ENCODE measurements around the gene CD96.
A peak's percentile ranks its signal among the peaks of the same experiment; 100 is the strongest.

Gene CD96

DNA sequence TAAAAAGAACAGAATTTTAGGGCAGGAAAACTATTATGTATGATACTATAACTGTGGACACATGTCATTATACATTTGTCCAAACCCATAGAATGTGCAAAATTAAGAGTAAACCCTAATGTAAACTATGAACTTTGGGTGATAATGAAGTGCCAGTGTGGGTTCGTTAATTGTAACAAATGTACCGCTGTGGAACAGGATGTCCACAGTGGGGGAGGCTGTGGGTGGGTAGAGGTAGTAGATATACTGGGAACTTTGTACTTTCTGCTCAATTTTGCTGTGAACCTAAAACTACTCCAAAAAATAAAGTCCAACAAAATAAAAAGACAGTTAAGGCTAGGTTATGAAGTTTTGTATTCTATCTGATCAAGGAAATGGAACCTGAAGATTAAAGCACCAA is 24.8 kb downstream of the CD96 start:
- no peak for DNase-seq

DNA sequence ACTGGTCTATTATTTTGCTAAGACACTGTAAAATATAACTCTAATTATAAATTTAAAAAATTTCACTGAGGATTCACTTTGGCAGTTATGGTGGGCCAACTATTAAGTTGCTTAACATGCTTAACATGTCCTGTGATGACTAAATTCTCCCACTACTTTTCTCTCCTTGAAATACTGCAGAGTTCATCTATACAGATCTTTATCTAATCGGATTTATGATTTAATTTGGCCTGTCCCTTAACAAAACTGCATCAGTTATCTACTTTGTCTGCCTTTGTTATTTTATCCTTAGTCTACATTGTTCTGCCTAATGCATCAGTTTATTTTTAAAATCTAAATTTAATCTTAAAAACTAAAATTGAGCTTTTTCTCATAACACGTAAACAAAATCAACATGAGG is 26.4 kb downstream of the CD96 start:
- no peak for DNase-seq

- no peak for DNase-seq
These were observed 26.9 kb downstream of the CD96 start for GRCh38 chr3:111568911-111569310.

- DNase-seq = no peak
These were observed 28.5 kb downstream of the CD96 start for GRCh38 chr3:111570404-111571030.

DNA sequence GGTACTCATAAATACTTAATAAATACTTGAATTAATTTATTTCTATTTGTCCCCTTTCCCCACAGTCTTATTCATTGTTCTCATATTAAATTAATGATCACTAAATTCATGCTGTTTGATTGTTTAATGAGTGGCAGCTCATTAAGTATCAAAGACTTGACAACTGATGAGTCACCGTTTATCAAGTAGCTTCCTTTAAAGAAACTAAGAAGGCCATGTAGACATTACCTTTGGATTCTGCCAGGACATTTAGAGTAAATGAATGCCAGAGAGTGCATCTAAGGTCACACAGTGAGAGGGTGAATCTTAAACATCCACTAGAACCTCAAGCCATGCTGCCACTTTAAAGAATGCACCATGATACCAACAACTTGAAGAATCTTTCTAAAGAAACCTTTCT is 29.3 kb downstream of the CD96 start:
- DNase-seq = no peak

- DNase-seq = peak; percentile 53
These were observed 30.0 kb downstream of the CD96 start for GRCh38 chr3:111571907-111572460.

- DNase-seq = no peak
These were observed 35.1 kb downstream of the CD96 start for GRCh38 chr3:111577113-111577512.

- no peak for DNase-seq
These were observed 36.0 kb downstream of the CD96 start for GRCh38 chr3:111577798-111578685.

DNA sequence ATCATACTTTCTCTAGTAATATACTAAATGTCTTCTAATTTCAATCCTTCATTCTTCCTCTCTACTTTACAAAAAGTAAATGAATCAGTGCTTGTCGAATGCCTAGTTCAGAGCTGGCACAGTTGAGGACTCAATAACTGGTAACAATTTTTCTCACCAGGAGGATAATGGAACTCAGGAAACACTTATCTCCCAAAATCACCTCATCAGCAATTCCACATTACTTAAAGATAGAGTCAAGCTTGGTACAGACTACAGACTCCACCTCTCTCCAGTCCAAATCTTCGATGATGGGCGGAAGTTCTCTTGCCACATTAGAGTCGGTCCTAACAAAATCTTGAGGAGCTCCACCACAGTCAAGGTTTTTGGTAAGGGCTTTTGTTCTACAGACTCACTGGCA is 36.9 kb downstream of the CD96 start:
- DNase-seq = no peak

DNA sequence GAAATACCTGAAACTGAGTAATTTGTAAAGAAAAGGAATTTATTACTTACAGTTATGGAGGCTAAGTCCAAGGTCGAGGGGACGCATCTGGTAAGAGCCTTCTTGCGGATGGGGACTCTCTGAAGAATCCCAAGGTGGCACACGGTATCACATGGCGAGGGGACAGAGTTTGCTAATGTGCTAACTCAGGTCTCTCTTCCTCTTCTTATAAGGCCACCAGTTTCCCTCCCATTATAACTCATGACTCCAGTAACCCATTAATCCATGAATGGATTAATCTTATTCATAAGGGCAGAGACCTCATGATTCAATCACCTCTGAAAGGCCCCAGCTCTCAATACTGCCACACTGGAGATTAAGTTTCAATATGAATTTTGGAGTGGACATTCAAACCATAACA is 37.5 kb downstream of the CD96 start:
- DNase-seq = no peak

DNA sequence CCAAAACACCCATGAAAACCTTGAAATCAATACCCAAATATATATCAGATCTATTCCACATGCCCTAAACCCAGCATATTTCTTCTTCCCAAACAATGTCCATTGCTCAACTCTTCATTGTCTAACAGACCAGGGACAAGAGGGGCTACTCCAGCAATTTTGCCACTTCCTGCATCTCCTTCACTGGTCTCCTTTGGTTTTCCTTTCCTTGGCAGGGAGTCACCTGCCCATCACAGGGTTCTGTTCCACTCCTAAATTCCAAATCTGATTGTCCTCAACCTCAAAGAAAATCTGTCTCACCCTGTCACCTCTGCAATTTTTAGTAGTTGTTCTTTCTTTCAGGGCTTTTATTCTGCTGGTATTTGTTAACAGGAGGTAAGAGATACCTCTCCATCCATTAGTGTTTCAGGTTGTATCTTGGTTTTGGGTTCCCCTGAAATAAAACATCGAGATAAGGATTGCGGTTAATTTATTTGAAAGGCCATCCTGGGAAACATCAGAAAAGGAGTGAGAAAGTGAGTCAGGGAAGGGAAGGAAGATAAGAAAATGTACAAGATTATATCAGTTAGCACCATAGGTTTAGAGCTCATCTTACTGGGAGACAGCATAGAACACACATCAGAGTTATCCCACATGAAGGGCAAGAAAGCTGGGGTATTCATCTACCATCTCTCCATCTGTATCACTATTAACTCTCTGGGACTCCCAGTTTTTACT is 39.6 kb downstream of the CD96 start:
- no peak for DNase-seq

- DNase-seq = no peak
These were observed 40.1 kb downstream of the CD96 start for GRCh38 chr3:111582120-111582474.

- no peak for DNase-seq
These were observed 42.7 kb downstream of the CD96 start for GRCh38 chr3:111584744-111585143.

DNA sequence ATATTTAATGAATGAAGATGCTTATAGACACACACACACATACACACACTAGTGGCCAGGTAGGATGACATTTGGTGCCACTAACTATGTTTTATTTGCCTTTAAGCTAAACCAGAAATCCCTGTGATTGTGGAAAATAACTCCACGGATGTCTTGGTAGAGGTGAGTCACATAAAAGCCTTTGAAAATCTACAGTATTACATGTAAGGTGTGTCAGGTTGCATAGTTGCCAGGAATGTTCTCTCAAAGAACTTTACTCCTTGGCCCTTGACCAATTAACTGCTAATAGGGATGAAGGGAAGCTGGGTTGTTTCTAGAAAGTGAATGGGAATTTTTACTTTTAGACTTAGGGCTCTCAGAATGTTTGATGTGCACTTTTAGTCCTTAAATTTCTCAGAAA is 43.2 kb downstream of the CD96 start:
- no peak for DNase-seq

- no peak for DNase-seq
These were observed 46.5 kb downstream of the CD96 start for GRCh38 chr3:111588527-111588926.

DNA sequence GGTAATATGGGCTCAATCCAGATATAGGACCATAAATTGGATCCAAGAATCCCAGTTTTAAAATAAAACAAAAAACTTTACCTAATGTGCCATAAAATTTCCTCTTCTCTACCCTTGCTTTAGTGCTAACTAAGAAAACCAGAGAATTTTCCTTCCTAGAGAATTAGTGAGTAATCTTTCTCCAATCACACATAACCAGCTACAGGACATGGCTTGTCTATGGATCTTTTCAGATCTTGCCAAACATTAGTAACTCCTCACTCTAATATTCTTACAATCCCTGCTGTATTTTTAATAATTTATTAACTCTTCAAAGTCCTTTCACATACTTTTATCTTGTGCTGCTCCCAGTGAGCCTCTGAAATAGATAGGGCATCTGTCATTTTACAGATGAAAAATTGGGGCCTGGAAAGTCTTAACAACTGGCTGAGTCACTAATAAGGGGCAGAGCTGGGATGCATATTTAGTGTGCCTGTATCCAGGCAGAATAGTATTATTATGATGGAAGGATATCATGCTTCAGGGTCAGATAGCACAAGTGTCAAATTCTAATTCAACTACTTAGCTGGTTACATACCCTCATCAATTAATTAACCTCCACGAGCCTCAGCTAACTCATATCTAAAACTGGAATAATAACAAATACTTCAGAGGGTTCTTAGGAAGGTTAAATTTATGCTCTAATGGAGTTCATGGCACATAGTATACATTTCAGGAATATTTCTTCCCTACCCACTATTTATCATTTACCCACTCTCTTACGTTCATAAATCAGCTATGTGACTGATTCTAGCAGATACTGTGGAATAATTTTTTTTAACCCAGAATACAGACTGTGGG is 47.5 kb downstream of the CD96 start:
- no peak for DNase-seq

- no peak for DNase-seq
These were observed 48.1 kb downstream of the CD96 start for GRCh38 chr3:111590143-111590491.

DNA sequence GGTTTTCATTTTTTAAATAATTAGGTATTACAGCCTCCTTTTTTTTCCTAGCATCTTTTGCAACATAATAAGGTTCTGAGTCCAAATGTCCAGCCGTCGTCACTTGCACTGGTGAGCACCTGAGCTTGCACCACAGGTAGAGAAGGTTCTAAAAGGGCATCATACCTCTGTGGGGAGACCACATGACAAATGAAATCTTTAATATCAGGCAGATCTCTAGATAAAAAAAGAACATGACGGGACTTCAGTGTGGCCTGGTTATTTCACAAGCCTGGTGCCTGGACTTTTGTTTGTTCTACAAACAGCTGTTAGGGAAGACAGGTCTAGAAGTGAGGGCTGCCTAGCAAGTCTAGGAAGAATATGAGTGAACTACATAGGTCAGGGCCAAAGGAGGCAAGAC is 49.6 kb downstream of the CD96 start:
- DNase-seq = no peak

DNA sequence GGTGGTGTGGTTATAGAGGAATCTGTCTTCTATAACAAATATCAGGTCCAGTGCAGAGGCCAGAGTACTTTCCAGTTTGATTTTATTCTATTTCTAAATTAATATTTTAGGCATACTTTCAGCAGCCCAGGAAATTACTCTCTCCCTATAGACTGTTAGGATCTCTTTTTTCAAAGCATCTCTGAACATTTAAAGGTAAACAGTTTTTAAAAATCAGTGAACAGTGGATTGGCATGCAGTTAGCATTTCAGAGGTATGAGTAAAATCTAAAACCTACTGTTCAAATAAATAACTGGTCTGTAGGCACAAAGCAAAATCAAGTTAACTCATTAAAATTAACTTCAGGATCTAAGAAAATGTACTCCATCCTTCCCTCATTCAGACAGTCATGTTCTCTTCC is 50.1 kb downstream of the CD96 start:
- DNase-seq = no peak

GRCh38 chr3:111592936-111593335 is 50.9 kb downstream of the CD96 start:
- no peak for DNase-seq

GRCh38 chr3:111593666-111594065 is 51.7 kb downstream of the CD96 start:
- no peak for DNase-seq

DNA sequence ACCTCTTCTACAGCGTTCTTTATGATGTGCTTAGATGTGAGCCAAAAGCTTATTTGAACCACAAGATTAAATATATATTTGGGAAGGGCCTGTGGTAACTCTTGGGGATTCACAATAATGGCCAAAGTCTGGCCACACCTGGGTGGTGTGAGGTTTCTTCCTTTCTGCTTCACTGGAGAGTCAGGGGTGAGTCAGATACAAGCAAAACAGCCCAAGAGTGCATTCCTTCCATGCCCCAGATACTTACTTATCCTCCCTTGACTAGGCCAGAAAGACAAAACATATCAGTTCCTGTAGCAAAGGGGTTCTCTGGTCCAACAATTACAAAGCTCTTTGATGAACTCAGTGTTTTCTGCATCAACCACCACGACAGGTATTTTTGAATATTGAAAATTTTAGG is 52.2 kb downstream of the CD96 start:
- DNase-seq = no peak

- no peak for DNase-seq
These were observed 52.8 kb downstream of the CD96 start for GRCh38 chr3:111594781-111595180.

Data from activated CD8-positive, alpha-beta memory T cell treated with anti-CD3 and anti-CD28 coated beads, Interleukin-2, amount 50 U/mL, for 4 hours (primary cell).